ENCODE results near the gene ACADVL. TPM values are rescaled to one million over a fixed set of nuclear protein-coding genes. Genes with fewer than 3 reads are reported as not detected.
A peak's percentile ranks its signal among the peaks of the same experiment; 100 is the strongest.

The ACADVL gene
- total RNA-seq, 2 experiments from 2014 or later: 348 to 371 TPM

DNA sequence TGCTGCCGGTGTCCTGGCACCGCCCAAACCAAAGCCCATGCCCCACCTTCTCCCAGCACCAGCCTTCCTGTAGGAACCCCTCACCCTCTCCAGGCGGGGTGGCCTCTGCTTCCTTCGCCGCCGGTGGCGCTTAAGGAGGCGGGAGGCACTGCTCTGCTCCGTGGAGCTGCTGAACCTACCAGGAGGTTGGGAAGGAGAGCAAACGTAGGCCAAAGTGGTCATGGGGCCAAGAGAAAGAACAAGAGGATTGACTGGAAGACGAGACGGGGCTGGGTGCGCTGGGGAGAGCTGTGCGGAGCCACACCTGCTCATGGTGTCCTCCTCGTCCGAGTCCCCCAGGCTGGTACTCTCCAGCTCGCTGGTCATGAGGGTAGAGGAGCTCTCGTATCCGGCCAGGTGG lies 9.8 kb downstream of the ACADVL start:
- H3K9me3 Mint-ChIP-seq (ENCODE audit: insufficient read depth): no peaks in the 10 kb centered on the region
- H3K4me1 Mint-ChIP-seq (ENCODE audit: low read depth): peaks cover 20% of the 10 kb centered on the region
- no peaks in the 10 kb centered on the region for H3K27me3 Mint-ChIP-seq (ENCODE audit: low read depth)
- H3K27ac Mint-ChIP-seq: no peak overlapping the region
- ATAC-seq (no peak), DNase-seq (no peak)
- CTCF ChIA-PET: interaction anchor here (0.9 kb wide), 1 partner anchor 9 kb away, joined by 4 read pairs; no protein-coding TSS in a partner anchor
- no peak overlapping the region for H3K4me3 Mint-ChIP-seq
- H3K36me3 Mint-ChIP-seq (ENCODE audit: low read depth): peaks cover 40% of the 10 kb centered on the region
- POLR2A ChIA-PET: interaction anchor here (0.8 to 1.1 kb wide), 2 partner anchors 9 to 10 kb away, joined by 3 to 5 read pairs; partner anchors contain the start of gene DLG4

DNA sequence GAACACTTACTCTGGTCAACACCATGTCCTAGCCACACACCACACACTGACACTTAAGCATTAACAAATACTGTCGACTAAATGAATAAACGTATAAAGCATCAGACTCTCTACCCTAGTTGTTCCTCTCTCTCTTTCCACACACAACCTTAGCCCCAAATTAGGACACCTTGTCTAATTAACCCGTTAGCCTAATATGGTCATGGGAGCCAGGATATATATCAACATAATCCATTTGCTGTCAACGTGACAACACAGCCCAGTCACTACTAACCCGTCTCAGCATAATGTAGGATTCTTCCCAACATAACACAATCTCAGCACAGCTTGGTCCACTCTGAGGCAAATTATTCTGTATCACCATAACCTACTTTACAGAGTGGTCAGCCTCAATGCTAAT lies 12.4 kb downstream of the ACADVL start:
- ATAC-seq: no peak
- Mint-ChIP-seq H3K4me1 (ENCODE audit: low read depth) (peaks cover 46% of the 10 kb centered on the region), H3K4me3 (peak overlapping the region; percentile 90), H3K27me3 (ENCODE audit: low read depth) (no peaks in the 10 kb centered on the region), H3K27ac (no peak overlapping the region), H3K36me3 (ENCODE audit: low read depth) (peaks cover 58% of the 10 kb centered on the region), H3K9me3 (ENCODE audit: insufficient read depth) (no peaks in the 10 kb centered on the region)
- POLR2A ChIA-PET: interaction anchor here (1.5 kb wide), 1 partner anchor 11 kb away, joined by 3 read pairs; no protein-coding TSS in a partner anchor
- no peak for DNase-seq
- CTCF ChIA-PET: interaction anchor here (5.8 kb wide), 1 partner anchor 12 kb away, joined by 36 read pairs; the partner anchor contains the start of genes ACADVL and DLG4

DNA sequence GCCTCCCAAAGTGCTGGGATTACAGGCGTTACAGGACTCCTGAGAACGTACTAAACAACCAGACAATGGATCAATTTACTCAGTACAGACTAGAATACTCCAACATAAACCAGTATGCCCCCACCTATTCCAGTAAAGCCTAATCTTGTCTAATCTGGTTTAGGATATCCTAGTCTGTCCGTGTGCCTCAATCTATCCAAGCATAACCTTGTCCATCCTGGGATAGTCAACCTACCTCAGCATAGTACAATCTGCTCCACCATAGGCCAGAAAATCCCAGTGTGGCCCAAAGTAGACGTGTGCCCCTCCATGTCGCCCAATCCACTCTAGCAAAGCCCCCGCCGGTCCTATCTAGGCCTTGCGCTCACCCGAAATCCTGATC lies 14.0 kb downstream of the ACADVL start:
- H3K4me1 Mint-ChIP-seq (ENCODE audit: low read depth): peaks cover 51% of the 10 kb centered on the region
- H3K27ac Mint-ChIP-seq: peak overlapping the region; percentile 83
- peaks cover 54% of the 10 kb centered on the region for H3K36me3 Mint-ChIP-seq (ENCODE audit: low read depth)
- ATAC-seq (no peak), DNase-seq (no peak)
- H3K9me3 Mint-ChIP-seq (ENCODE audit: insufficient read depth): no peaks in the 10 kb centered on the region
- peak overlapping the region; percentile 90 for H3K4me3 Mint-ChIP-seq
- CTCF ChIA-PET: interaction anchor here (5.8 kb wide), 1 partner anchor 13 kb away, joined by 36 read pairs; the partner anchor contains the start of genes ACADVL and DLG4
- POLR2A ChIA-PET: interaction anchor here (0.6 to 2.2 kb wide), 4 partner anchors 9 to 116 kb away, joined by 3 to 11 read pairs (median 3); partner anchors contain the start of genes CTDNEP1 and GABARAP
- no peaks in the 10 kb centered on the region for H3K27me3 Mint-ChIP-seq (ENCODE audit: low read depth)

DNA sequence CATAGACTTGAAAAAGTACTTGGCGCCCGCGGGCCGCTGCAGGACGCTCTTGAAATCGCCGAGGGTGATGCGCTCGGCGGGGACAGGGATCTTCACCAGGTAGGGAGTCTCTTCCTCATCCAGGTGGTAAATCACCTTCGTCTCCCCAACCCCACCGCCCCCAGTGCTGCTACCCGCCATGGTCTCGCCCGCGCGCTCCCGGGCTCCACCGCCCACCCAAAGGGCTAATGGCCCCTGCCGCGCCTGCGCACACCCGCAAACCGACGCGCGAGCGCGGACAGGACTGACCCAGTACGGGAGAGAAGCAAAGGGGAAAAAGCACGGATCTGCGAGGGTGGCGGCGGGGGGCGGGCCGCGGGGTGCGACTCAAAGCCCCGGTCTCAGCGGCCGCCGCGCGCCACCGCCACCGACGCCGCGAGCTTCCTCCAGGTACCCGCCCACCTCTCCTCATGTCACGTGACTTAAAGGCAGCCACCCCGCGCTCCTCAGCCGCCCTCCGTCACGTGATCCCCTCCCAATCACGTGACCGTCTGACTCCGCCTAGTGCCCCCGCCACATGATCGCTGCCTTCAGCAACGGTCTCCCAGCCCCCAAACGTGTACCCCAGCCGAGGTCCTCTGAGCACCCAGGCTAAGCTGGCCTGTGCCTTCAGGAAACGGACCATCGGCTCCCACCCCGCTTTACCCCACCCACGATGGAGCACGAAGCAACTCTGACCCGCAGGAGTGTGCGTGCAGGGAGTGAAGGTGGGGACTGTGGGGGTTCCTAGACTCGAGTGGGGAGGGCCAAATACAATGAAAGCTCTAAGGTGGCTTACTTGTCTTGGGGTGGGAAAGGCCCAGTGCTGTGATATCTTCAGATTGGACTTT lies 14.6 kb downstream of the ACADVL start, which contains the start of gene DVL2:
TSS of gene DVL2 (minus strand) at position 435 of the 869 bp plus-strand sequence. CDS start at position 180, 255 bp downstream.
- peak; percentile 97 for DNase-seq
- peak within 1 kb of the TSS; percentile 83 for H3K27ac Mint-ChIP-seq
- H3K27me3 Mint-ChIP-seq (ENCODE audit: low read depth): no peaks in the 10 kb centered on the region
- H3K4me3 Mint-ChIP-seq: peak within 1 kb of the TSS; percentile 90
- H3K9me3 Mint-ChIP-seq (ENCODE audit: insufficient read depth): no peaks in the 10 kb centered on the region
- ChIA-PET CTCF (interaction anchor here (0.9 to 5.8 kb wide), 2 partner anchors 14 to 188 kb away, joined by 3 to 36 read pairs; partner anchors contain the start of genes ACADVL and DLG4), POLR2A (interaction anchor here (0.6 to 2.2 kb wide), 5 partner anchors 8 to 115 kb away, joined by 3 to 11 read pairs (median 3); partner anchors contain the start of genes CTDNEP1 and GABARAP)
- peaks cover 51% of the 10 kb centered on the region for H3K36me3 Mint-ChIP-seq (ENCODE audit: low read depth)
- peaks cover 51% of the 10 kb centered on the region for H3K4me1 Mint-ChIP-seq (ENCODE audit: low read depth)
- ATAC-seq: peak; percentile 54

DNA sequence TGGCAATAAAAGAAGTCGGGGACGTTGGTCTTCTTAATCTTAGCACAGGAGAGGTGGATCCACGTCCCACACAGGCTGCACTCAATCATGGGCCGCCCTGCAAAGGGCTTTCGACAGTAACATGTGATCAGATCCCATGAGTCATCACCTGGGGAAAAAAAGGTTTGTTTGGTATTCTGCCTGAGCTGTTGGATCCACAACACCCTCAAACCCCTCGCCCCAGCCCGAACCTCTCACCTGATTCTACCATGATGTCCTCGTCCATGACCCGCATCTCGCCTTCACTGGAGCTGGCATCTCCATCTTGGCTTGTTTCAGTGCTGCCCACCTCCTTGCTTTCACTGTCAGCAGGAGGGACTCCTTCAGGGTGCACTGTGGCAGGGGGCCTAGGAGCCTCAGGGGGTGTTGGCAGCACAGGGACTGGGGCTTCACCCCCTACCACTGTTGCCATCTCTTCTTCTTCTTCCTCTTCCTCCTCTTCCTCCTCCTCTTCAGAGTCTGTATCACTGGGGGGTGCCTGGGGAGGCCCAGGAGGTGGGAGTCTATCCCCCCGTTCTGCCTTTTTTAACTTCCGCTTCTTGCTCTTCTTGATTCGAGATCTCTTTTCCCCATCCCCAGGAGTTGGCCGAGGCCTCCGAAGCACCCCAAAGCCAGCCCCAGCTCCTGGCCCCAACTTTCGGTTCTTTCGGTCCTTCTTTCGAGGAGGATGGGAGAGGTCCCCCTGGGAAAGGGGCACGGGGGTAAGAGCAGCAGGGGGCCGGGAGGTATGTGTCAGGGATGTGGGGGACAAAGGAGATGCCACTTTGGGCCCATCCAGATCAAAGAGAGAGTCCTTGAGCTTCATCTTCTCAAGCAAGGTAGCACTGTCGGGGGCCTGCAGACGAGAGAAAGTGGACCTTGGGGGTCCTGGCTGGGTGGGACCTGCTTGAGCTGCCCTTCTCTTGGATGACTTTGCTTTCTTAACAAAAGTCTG lies 16.2 kb downstream of the ACADVL start:
- Mint-ChIP-seq H3K36me3 (ENCODE audit: low read depth) (peaks cover 50% of the 10 kb centered on the region), H3K9me3 (ENCODE audit: insufficient read depth) (no peaks in the 10 kb centered on the region), H3K4me1 (ENCODE audit: low read depth) (peaks cover 63% of the 10 kb centered on the region), H3K4me3 (peak overlapping the region; percentile 7), H3K27ac (peak overlapping the region; percentile 58), H3K27me3 (ENCODE audit: low read depth) (no peaks in the 10 kb centered on the region)
- POLR2A ChIA-PET: interaction anchor here (0.6 to 4.7 kb wide), 2 partner anchors 14 to 32 kb away, joined by 3 to 35 read pairs; partner anchors contain the start of genes ACADVL and DLG4
- CTCF ChIA-PET: interaction anchor here (5.8 kb wide), 1 partner anchor 15 kb away, joined by 36 read pairs; the partner anchor contains the start of genes ACADVL and DLG4
- DNase-seq (no peak), ATAC-seq (no peak)

DNA sequence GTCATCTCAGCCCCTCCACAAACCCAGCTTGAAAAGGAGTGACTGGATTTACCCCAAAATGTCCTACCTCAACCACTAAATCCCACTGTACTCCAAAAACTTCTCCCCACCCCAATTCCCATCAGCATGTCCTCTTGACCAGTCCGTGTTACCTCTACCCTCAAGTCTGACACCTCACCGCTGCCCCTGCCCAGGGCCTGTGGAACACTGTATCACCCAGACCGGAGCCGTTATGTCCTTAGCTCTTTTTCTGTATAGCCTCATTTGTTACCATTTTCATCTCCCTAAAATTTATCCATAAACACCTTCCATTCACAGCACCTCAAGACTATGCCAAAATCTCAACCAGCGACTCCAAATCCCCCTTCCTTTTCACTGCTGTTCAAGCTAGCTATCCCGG lies 17.1 kb downstream of the ACADVL start:
- peaks cover 55% of the 10 kb centered on the region for H3K36me3 Mint-ChIP-seq (ENCODE audit: low read depth)
- POLR2A ChIA-PET: interaction anchor here (4.7 kb wide), 1 partner anchor 15 kb away, joined by 35 read pairs; the partner anchor contains the start of genes ACADVL and DLG4
- no peak for ATAC-seq
- no peak for DNase-seq
- peak overlapping the region; percentile 91 for H3K27ac Mint-ChIP-seq
- no peaks in the 10 kb centered on the region for H3K27me3 Mint-ChIP-seq (ENCODE audit: low read depth)
- peak overlapping the region; percentile 98 for H3K4me3 Mint-ChIP-seq
- H3K9me3 Mint-ChIP-seq (ENCODE audit: insufficient read depth): no peaks in the 10 kb centered on the region
- CTCF ChIA-PET: interaction anchor here (0.8 to 5.8 kb wide), 3 partner anchors 16 to 60 kb away, joined by 3 to 36 read pairs (median 5); partner anchors contain the start of genes ACADVL and DLG4
- H3K4me1 Mint-ChIP-seq (ENCODE audit: low read depth): peaks cover 71% of the 10 kb centered on the region

DNA sequence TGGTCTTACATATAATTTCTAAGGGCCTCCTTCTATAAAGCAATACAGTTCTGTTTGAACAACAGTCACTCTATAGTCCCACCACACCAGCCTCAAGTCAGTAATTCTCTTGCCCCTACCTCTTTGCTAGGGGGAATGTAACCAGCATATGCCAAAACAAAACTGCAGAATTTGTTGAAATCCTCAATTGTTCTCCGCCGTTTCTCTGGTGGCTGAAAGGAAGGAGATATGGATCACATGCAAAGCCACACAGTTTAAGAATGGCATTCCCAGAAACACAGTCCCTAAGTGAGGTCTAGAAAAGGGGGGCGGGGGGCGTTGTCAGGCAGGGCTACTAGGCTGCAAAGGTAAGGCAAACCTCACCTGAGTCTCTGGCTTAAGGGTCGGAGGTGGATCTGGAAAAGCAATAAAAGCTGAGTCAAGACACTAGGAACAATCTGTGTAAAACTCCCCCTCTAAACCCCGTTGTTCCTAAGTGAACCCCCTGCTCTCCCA lies 17.6 kb downstream of the ACADVL start:
- ATAC-seq (no peak), DNase-seq (no peak)
- peaks cover 71% of the 10 kb centered on the region for H3K4me1 Mint-ChIP-seq (ENCODE audit: low read depth)
- POLR2A ChIA-PET: interaction anchor here (4.7 kb wide), 1 partner anchor 15 kb away, joined by 35 read pairs; the partner anchor contains the start of genes ACADVL and DLG4
- peak overlapping the region; percentile 98 for H3K4me3 Mint-ChIP-seq
- no peaks in the 10 kb centered on the region for H3K27me3 Mint-ChIP-seq (ENCODE audit: low read depth)
- H3K36me3 Mint-ChIP-seq (ENCODE audit: low read depth): peaks cover 55% of the 10 kb centered on the region
- H3K27ac Mint-ChIP-seq: peak overlapping the region; percentile 91
- CTCF ChIA-PET: interaction anchor here (0.8 to 5.8 kb wide), 5 partner anchors 16 to 59 kb away, joined by 3 to 36 read pairs (median 5); partner anchors contain the start of genes ACADVL and DLG4
- H3K9me3 Mint-ChIP-seq (ENCODE audit: insufficient read depth): no peaks in the 10 kb centered on the region

DNA sequence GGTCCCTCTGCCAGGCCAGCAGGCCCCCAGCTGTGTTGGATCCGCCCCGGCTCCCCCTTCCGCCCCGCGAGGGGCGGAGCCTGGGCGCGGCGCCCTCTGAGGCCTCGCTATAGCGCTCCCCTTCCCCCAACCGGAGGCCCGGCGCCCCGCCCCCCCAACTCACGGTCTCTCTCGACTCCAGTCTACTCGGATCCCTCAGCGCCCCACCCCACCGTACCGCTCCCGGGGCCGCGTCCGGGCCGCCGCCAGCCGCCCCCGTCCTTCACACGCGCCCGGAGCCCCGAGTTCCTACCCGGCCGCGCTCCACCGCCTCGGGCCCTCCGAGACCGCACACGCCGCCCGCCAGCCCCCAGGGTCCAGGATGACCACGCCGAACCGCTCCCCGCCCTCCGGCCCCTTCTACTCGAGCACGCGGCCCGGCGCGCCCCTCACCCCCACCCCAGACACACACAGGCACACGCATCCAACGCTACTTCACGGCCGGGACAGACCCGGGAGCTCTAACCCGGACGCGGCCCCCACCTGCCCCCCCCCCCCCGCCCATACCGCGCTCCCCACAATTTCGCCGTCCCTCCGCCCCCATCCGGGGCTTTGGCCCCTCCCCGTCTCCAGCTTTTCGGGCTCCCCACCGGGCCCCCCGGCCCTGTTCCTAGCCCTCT lies 18.2 kb downstream of the ACADVL start:
- DNase-seq: peak; percentile 90
- POLR2A ChIA-PET: interaction anchor here (0.6 to 4.7 kb wide), 8 partner anchors 16 to 450 kb away, joined by 3 to 35 read pairs (median 3); partner anchors contain the start of genes ACADVL, DLG4, MPDU1 and TP53
- Mint-ChIP-seq H3K27me3 (ENCODE audit: low read depth) (no peaks in the 10 kb centered on the region), H3K36me3 (ENCODE audit: low read depth) (peaks cover 58% of the 10 kb centered on the region), H3K4me1 (ENCODE audit: low read depth) (peaks cover 67% of the 10 kb centered on the region), H3K27ac (peak overlapping the region; percentile 91), H3K9me3 (ENCODE audit: insufficient read depth) (no peaks in the 10 kb centered on the region), H3K4me3 (peak overlapping the region; percentile 98)
- peak; percentile 28 for ATAC-seq
- CTCF ChIA-PET: interaction anchor here (0.8 to 3.3 kb wide), 7 partner anchors 16 to 323 kb away, joined by 3 to 24 read pairs (median 3); no protein-coding TSS in a partner anchor

DNA sequence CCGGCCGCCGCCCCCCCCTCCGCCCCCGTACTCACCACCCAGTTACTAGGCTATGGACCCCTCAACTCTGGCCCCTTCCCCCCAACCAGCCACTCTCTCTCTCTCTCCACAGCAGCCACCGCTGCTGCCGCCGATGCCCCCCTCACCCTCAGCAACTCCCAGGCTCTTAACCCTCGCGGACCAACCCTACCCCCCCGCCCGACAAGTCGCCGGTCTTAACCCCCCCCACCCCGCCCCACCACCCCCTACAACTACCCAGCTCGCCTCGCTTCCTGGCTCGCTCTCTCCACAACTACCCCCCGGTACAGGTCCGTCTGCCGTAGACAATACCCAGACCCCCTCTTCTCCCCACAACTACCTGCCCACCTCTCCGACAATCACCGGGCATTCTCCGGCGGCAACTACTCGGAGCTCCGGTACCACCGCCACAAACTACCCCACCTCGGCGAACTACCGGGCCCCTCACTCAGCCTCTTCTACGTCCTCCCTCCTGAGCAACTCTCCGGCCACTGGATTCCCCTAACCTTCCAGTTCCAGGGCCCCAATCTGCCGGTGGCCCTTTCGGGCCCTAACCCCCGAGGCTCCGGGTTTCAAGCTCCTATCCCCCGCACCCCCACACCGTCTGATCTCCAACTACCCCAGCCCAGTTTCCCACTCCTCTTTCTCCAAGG lies 18.8 kb downstream of the ACADVL start:
- no peaks in the 10 kb centered on the region for H3K9me3 Mint-ChIP-seq (ENCODE audit: insufficient read depth)
- no peaks in the 10 kb centered on the region for H3K27me3 Mint-ChIP-seq (ENCODE audit: low read depth)
- no peak for ATAC-seq
- H3K4me3 Mint-ChIP-seq: peak overlapping the region; percentile 98
- H3K27ac Mint-ChIP-seq: peak overlapping the region; percentile 91
- CTCF ChIA-PET: interaction anchor here (1.0 to 3.3 kb wide), 5 partner anchors 15 to 322 kb away, joined by 3 to 24 read pairs (median 4); no protein-coding TSS in a partner anchor
- H3K4me1 Mint-ChIP-seq (ENCODE audit: low read depth): peaks cover 68% of the 10 kb centered on the region
- peaks cover 60% of the 10 kb centered on the region for H3K36me3 Mint-ChIP-seq (ENCODE audit: low read depth)
- POLR2A ChIA-PET: interaction anchor here (0.6 to 4.7 kb wide), 11 partner anchors 16 to 449 kb away, joined by 3 to 35 read pairs (median 3); partner anchors contain the start of genes ACADVL, DLG4, MPDU1 and TP53
- DNase-seq: peak; percentile 56

Measured in activated CD8-positive, alpha-beta T cell treated with anti-CD3 and anti-CD28 coated beads, Interleukin-2, amount 10 ng/mL, durations not matched to agents 7 days and 5 days (primary cell).